Neutrophil (primary cell): ENCODE results near the gene HSD17B8.
A peak's percentile ranks its signal among the peaks of the same experiment; 100 is the strongest.

Experiments
- H3K27ac ChIP-seq: fragments of 200-600 bp; sonication (generic); 2 replicates; pipeline ENCODE4 v1.5.1; 2016; ENCODE audit warnings: mild to moderate bottlenecking, moderate library complexity
- H3K27me3 ChIP-seq: fragments of 200-600 bp; sonication (generic); 2 replicates; pipeline ENCODE4 v1.6.0; 2016; ENCODE audit warnings: mild to moderate bottlenecking
- H3K36me3 ChIP-seq: fragments of 200-600 bp; sonication (generic); 2 replicates; pipeline ENCODE4 v1.5.1; 2017
- H3K4me1 ChIP-seq, 2 experiments: fragments of 200-600 bp in 1 of 2; sonication (generic) in 1 of 2; 1 replicate in 1 of 2; 2 replicates in 1 of 2; pipeline versions ENCODE4 v1.5.1 to v1.6.1; 2013 to 2016; ENCODE audit warnings: low read depth in 1 of 2, low read length in 1 of 2, mild to moderate bottlenecking in 1 of 2, moderate library complexity in 1 of 2; ENCODE audit not compliant: control insufficient read depth in 1 of 2, insufficient read depth in 1 of 2
- H3K4me3 ChIP-seq, 2 experiments: fragments of 200-600 bp in 1 of 2; sonication (generic) in 1 of 2; 1 replicate in 1 of 2; 2 replicates in 1 of 2; pipeline ENCODE4 v1.5.1; 2013 to 2016; ENCODE audit warnings: low read depth in 1 of 2, low read length in 1 of 2, mild to moderate bottlenecking in 1 of 2, moderate library complexity in 1 of 2
- H3K9me3 ChIP-seq: fragments of 200-600 bp; sonication (generic); 2 replicates; pipeline ENCODE4 v1.5.1; 2016
- TF ChIP-seq, protein P1 (sequence below): fragments of 200-600 bp; sonication (generic); IDR thresholded peaks from 2 replicates; pipeline ENCODE4 v1.5.1; 2016; ENCODE audit warnings: antibody characterized with exemption

HSD17B8 gene

GRCh38 chr6:33161354-33162331, 42.8 kb upstream of the HSD17B8 start:
- Histone ChIP-seq H3K9me3 (no peaks in the 10 kb centered on the region), H3K27ac (no peak overlapping the region), H3K4me3 (peak overlapping the region; percentile 37 to 63), H3K4me1 (peaks cover 9 to 10% of the 10 kb centered on the region in 2 experiments), H3K27me3 (peaks cover 32% of the 10 kb centered on the region), H3K36me3 (no peaks in the 10 kb centered on the region)
- TF ChIP-seq, protein P1, sequence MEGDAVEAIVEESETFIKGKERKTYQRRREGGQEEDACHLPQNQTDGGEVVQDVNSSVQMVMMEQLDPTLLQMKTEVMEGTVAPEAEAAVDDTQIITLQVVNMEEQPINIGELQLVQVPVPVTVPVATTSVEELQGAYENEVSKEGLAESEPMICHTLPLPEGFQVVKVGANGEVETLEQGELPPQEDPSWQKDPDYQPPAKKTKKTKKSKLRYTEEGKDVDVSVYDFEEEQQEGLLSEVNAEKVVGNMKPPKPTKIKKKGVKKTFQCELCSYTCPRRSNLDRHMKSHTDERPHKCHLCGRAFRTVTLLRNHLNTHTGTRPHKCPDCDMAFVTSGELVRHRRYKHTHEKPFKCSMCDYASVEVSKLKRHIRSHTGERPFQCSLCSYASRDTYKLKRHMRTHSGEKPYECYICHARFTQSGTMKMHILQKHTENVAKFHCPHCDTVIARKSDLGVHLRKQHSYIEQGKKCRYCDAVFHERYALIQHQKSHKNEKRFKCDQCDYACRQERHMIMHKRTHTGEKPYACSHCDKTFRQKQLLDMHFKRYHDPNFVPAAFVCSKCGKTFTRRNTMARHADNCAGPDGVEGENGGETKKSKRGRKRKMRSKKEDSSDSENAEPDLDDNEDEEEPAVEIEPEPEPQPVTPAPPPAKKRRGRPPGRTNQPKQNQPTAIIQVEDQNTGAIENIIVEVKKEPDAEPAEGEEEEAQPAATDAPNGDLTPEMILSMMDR = peak; percentile 90

DNA sequence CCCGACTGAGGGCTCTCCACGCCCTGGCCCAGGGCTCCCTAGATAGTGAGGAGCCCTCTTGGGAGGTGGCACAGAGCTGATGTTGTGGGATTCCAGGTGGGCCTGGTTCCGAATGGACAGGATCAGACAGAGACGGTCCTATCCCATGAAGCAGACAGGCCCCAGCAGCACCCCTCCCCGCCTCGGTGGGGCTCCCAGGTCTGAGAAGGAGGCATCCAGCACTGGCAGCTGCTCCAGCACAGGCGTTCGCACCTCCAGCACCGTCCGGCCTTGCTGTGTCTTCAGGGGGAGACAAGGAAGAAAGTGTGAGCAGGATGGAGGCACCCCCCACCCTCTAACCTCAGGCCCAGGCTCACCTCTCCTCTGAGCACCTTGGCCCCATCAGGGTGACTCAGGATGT, 40.9 kb upstream of the HSD17B8 start:
- Histone ChIP-seq H3K36me3 (no peaks in the 10 kb centered on the region), H3K4me3 (no peak overlapping the region), H3K9me3 (no peaks in the 10 kb centered on the region), H3K27me3 (peaks cover 32% of the 10 kb centered on the region), H3K27ac (no peak overlapping the region), H3K4me1 (peaks cover 9 to 10% of the 10 kb centered on the region in 2 experiments)
- TF ChIP-seq, protein P1 = no peak

- no peaks in the 10 kb centered on the region for H3K9me3 ChIP-seq
- H3K27ac ChIP-seq = no peak overlapping the region
- peaks cover 9 to 10% of the 10 kb centered on the region in 2 experiments for H3K4me1 ChIP-seq
- H3K27me3 ChIP-seq = peaks cover 32% of the 10 kb centered on the region
- no peaks in the 10 kb centered on the region for H3K36me3 ChIP-seq
- no peak overlapping the region for H3K4me3 ChIP-seq
- TF ChIP-seq, protein P1 = no peak
Observed at GRCh38 chr6:33164176-33164575, 40.3 kb upstream of the HSD17B8 start.

DNA sequence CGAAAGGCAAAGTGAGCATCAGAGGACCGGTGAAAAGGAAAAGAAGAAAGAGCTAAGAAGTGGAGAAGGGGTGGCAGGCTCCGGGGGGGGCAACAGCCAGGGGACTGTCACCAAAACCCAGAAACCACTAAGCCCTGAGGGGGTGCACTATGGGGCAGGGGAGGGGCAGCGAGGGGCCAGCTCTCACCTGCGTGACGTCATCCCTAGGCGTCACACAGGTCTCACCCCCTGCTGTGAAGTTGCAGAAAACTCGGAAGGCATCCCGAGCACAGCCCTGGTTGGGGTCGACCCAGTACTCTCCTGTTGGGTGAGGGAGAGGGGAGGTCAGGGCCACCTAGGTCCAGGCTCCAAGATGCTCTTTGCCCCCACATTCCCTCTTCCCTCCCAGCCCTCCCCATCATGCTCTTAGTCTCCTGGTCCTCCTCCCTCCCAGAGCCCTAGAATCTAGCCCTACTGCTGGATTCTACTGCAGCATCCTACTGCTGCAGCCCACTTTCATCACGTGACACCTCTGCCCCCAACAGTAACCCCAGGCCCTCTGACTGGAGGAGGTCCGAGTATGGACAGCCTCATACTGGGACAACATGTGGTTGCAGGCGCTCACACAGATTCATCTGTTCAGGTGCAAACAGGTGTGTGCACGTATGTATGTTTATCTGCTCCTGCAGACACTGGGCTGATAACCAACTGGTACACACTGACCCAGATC, 39.6 kb upstream of the HSD17B8 start:
- Histone ChIP-seq H3K4me3 (no peak overlapping the region), H3K27me3 (peaks cover 32% of the 10 kb centered on the region), H3K4me1 (peaks cover 9 to 10% of the 10 kb centered on the region in 2 experiments), H3K36me3 (no peaks in the 10 kb centered on the region), H3K27ac (no peak overlapping the region), H3K9me3 (no peaks in the 10 kb centered on the region)
- TF ChIP-seq, protein P1 = no peak

- Histone ChIP-seq H3K27me3 (peaks cover 30% of the 10 kb centered on the region), H3K27ac (no peak overlapping the region), H3K36me3 (no peaks in the 10 kb centered on the region), H3K9me3 (no peaks in the 10 kb centered on the region), H3K4me3 (no peak overlapping the region), H3K4me1 (peaks cover 9 to 10% of the 10 kb centered on the region in 2 experiments)
- TF ChIP-seq, protein P1 = no peak
Observed at GRCh38 chr6:33165581-33166258, 38.7 kb upstream of the HSD17B8 start.
